ENCODE measurements around the gene AKAP17A.
"Not testable (repeated sequence)": the region's sequence is repeated elsewhere in the genome, so short reads cannot be mapped to it uniquely, and the experiment has no call there.

- TF ChIP-seq POLR2AphosphoS5, POLR2A, CTCF, EP300 (IDR thresholded peaks at IDR 0.05): not testable (repeated sequence)
These were observed 34.0 kb upstream of the AKAP17A start for GRCh38 chrX:1557442-1557841.
